ENCODE measurements around the gene DLGAP1.

GRCh38 chr18:3554091-3554601 lies 901.0 kb downstream of the DLGAP1 start:
- TF ChIP-seq EP300 (IDR thresholded peaks at IDR 0.05): no peak
- no peak for TF ChIP-seq CTCF (IDR thresholded peaks at IDR 0.05)
